Measurements from ENCODE around the gene FAM193A.
"Not testable (repeated sequence)": the region's sequence is repeated elsewhere in the genome, so short reads cannot be mapped to it uniquely, and the experiment has no call there.

FAM193A gene

GRCh38 chr4:2768921-2769336 is 232.5 kb downstream of the FAM193A start:
- TF ChIP-seq, protein P1, sequence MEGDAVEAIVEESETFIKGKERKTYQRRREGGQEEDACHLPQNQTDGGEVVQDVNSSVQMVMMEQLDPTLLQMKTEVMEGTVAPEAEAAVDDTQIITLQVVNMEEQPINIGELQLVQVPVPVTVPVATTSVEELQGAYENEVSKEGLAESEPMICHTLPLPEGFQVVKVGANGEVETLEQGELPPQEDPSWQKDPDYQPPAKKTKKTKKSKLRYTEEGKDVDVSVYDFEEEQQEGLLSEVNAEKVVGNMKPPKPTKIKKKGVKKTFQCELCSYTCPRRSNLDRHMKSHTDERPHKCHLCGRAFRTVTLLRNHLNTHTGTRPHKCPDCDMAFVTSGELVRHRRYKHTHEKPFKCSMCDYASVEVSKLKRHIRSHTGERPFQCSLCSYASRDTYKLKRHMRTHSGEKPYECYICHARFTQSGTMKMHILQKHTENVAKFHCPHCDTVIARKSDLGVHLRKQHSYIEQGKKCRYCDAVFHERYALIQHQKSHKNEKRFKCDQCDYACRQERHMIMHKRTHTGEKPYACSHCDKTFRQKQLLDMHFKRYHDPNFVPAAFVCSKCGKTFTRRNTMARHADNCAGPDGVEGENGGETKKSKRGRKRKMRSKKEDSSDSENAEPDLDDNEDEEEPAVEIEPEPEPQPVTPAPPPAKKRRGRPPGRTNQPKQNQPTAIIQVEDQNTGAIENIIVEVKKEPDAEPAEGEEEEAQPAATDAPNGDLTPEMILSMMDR (conservative IDR thresholded peaks at IDR 0.05) = no peak
- H3K27ac ChIP-seq = no peak overlapping the region

- TF ChIP-seq, protein P1 (conservative IDR thresholded peaks at IDR 0.05) = no peak
- no peak overlapping the region for H3K27ac ChIP-seq
Measured at GRCh38 chr4:2771264-2771663, 234.8 kb downstream of the FAM193A start.

GRCh38 chr4:2780643-2781042 is 244.2 kb downstream of the FAM193A start:
- H3K27ac ChIP-seq = not testable (repeated sequence)

DNA sequence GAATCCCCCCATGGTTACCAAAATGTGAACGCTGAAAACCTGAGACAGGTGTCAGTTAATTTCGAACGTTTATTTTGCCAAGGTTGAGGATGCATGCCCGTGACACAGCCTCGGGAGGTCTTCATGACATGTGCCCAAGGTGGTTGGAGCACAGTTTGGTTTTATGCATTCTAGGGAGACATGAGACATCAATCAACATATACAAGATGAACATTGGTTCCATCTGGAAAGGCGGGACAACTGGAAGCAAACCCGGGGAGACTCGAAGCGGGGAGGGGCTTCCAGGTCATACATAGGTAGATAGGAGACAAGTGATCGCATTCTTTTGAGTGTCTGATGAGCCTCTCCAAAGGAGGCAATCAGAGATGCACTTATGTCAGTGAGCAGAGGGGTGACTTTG is 245.5 kb downstream of the FAM193A start:
- TF ChIP-seq, protein P1 (conservative IDR thresholded peaks at IDR 0.05) = no peak
- H3K27ac ChIP-seq = no peak overlapping the region
